Activated CD8-positive, alpha-beta T cell treated with anti-CD3 and anti-CD28 coated beads for 36 hours (primary cell): ENCODE results near the gene TUBG1. TPM values are rescaled to one million over a fixed set of nuclear protein-coding genes. Genes with fewer than 3 reads are reported as not detected.
"Not testable (repeated sequence)": the region's sequence is repeated elsewhere in the genome, so short reads cannot be mapped to it uniquely, and the experiment has no call there.

Experiments used
- ATAC-seq: fragments of 200-7000 bp; cut with Tn5 transposase; one replicate; pipeline ENCODE4 v1.10.0; 2021; ENCODE audit warnings: mild to moderate bottlenecking, moderate library complexity
- CTCF ChIA-PET: fragments of 350-600 bp; sonication (Branson Sonifier 250); formaldehyde crosslinking; loops from one replicate; lab custom pipeline; 2021; ENCODE audit warnings: antibody characterized with exemption; lab: Charles Lee
- POLR2A ChIA-PET: fragments of 350-600 bp; sonication (Branson Sonifier 250); formaldehyde crosslinking; loops from one replicate; lab custom pipeline; 2021; ENCODE audit warnings: antibody characterized with exemption; lab: Charles Lee
- DNase-seq: peaks from one replicate; pipeline ENCODE4 v3.0.0-alpha.2; 2020
- H3K27ac Mint-ChIP-seq: one replicate; pipeline ENCODE4 v1.8.0; 2021; ENCODE audit warnings: mild to moderate bottlenecking, mixed read lengths
- H3K27me3 Mint-ChIP-seq: one replicate; pipeline ENCODE4 v1.8.0; 2021; ENCODE audit warnings: mixed read lengths
- H3K36me3 Mint-ChIP-seq: one replicate; pipeline ENCODE4 v1.8.0; 2021; ENCODE audit warnings: low read depth, mixed read lengths
- H3K4me1 Mint-ChIP-seq: one replicate; pipeline ENCODE4 v1.8.0; 2021; ENCODE audit warnings: low read depth, mixed read lengths
- H3K4me3 Mint-ChIP-seq: one replicate; pipeline ENCODE4 v1.8.0; 2021; ENCODE audit warnings: mild to moderate bottlenecking, moderate library complexity, mixed read lengths
- H3K9me3 Mint-ChIP-seq: one replicate; pipeline ENCODE4 v1.8.0; 2021; ENCODE audit warnings: mixed read lengths
- intact Hi-C: fragments of 100-400 bp; cut with micrococcal nuclease; formaldehyde crosslinking; loops from one replicate; pipeline ENCODE4 v1.10.0; 2022
- total RNA-seq, 2 experiments: library from RNA; stranded (reverse); gene quantifications; one replicate each; pipeline ENCODE4 v1.2.3, GENCODE V29; 2021
- TF ChIP-seq, protein P1 (sequence below): fragments of 200-600 bp; IDR thresholded peaks from one replicate; pipeline ENCODE4 v1.8.0; 2022; ENCODE audit warnings: antibody characterized with exemption, mild to moderate bottlenecking

TUBG1 gene
- total RNA-seq, 2 experiments from 2014 or later: 79.5 to 82.4 TPM

DNA sequence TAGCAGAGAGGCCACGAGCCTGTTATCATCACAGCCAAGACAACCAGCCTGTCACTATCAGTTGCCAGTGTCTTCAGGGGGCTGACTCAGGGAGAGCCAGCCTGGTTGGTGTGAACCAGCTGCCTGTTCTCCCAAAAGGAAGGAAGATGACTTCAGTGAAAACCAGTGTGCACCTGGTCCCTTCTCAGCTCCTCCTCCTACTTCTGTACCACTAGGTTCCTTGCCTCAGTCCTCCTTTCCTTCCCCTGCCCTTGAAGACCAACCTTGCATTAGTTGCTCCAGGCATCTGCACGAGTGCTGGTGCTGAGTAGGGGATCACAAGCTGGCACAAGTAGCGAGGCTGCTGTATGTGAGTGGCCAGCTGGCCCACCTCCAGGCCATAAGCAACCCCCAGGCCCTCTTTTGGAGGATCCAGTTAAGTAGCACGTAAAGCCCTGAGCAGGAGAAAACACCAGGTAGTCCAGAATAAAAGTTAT lies 8.5 kb downstream of the TUBG1 start:
- DNase-seq (no peak), ATAC-seq (no peak)
- H3K27me3 Mint-ChIP-seq: no peaks in the 10 kb centered on the region
- H3K4me1 Mint-ChIP-seq: peaks cover 9% of the 10 kb centered on the region
- H3K9me3 Mint-ChIP-seq: no peaks in the 10 kb centered on the region
- H3K4me3 Mint-ChIP-seq: no peak overlapping the region
- intact Hi-C loops: no loop called here
- POLR2A ChIA-PET: interaction anchor here (1.2 to 1.9 kb wide), 4 partner anchors 9 to 14 kb away, joined by 3 to 5 read pairs (median 4); partner anchors contain the start of genes RETREG3 and TUBG1
- TF ChIP-seq, protein P1, sequence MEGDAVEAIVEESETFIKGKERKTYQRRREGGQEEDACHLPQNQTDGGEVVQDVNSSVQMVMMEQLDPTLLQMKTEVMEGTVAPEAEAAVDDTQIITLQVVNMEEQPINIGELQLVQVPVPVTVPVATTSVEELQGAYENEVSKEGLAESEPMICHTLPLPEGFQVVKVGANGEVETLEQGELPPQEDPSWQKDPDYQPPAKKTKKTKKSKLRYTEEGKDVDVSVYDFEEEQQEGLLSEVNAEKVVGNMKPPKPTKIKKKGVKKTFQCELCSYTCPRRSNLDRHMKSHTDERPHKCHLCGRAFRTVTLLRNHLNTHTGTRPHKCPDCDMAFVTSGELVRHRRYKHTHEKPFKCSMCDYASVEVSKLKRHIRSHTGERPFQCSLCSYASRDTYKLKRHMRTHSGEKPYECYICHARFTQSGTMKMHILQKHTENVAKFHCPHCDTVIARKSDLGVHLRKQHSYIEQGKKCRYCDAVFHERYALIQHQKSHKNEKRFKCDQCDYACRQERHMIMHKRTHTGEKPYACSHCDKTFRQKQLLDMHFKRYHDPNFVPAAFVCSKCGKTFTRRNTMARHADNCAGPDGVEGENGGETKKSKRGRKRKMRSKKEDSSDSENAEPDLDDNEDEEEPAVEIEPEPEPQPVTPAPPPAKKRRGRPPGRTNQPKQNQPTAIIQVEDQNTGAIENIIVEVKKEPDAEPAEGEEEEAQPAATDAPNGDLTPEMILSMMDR: no peak
- CTCF ChIA-PET: interaction anchor here (0.7 to 1.8 kb wide), 4 partner anchors 8 to 79 kb away, joined by 3 to 5 read pairs (median 3); partner anchors contain the start of genes RETREG3 and TUBG1
- H3K27ac Mint-ChIP-seq: no peak overlapping the region
- H3K36me3 Mint-ChIP-seq: peaks cover 24% of the 10 kb centered on the region

DNA sequence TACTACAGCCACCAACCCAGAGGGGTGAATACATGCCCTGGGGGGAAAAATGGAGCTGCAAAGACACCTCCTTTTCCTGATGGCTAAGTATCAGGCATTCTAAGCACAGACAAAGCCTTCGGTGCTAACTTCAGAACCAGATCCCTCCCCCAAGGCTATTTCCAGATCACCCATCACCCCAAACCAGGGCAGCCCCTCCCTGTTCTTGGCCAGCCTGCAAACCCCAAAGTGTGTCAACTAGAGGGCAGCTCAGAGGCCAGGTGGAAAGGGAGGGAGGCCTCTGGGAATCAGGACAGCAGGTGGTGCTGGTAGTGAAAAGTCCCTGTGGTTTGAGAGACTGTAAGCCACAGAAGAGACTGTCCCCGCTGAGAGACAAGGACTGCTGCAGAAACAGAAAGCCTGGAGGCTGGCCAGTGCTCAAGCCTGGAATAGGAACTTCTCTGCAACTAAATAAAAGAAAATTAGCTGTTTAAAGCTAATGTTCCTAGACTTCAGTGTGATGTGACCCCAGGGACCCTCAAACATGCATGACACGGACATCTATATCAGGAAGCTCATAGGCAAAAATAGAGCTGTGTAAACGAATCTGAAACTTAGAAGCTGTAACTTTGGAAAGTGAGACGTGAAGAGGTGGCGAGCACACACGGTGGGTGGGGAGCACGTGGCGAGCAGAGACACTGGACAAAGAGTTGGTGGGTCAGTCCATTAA lies 9.1 kb downstream of the TUBG1 start:
- intact Hi-C loops: no loop called here
- no peaks in the 10 kb centered on the region for H3K27me3 Mint-ChIP-seq
- no peak overlapping the region for H3K4me3 Mint-ChIP-seq
- DNase-seq (no peak), ATAC-seq (no peak)
- peaks cover 9% of the 10 kb centered on the region for H3K4me1 Mint-ChIP-seq
- TF ChIP-seq, protein P1: no peak
- H3K36me3 Mint-ChIP-seq: peaks cover 22% of the 10 kb centered on the region
- CTCF ChIA-PET: interaction anchor here (0.8 to 1.8 kb wide), 3 partner anchors 9 to 79 kb away, joined by 3 to 5 read pairs (median 3); partner anchors contain the start of genes RETREG3 and TUBG1
- no peaks in the 10 kb centered on the region for H3K9me3 Mint-ChIP-seq
- POLR2A ChIA-PET: interaction anchor here (1.0 to 1.9 kb wide), 5 partner anchors 9 to 41 kb away, joined by 3 to 5 read pairs (median 3); partner anchors contain the start of genes PSMC3IP, RETREG3 and TUBG1
- H3K27ac Mint-ChIP-seq: no peak overlapping the region

DNA sequence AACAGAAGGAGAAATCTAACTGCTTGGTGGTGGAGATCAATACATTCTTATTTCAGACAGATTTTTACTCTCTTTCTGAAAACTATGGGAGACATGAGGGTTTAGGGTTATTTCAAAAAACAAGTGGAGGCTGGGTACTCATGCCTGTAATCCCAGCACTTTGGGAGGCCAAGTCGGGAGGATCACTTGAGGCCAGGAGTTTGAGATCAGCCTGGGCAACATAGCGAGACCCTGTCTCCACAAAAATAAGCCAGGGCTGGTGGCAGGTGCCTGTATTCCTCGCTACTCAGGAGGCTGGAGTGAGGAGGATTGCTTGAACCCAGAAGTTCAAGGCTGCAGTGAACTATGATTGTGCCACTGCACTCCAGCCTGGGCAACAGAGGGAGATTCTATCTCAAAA lies 12.5 kb downstream of the TUBG1 start:
- intact Hi-C loops, H3K4me1 Mint-ChIP-seq, H3K9me3 Mint-ChIP-seq, H3K36me3 Mint-ChIP-seq, ATAC-seq, DNase-seq, POLR2A ChIA-PET, H3K27ac Mint-ChIP-seq, H3K27me3 Mint-ChIP-seq, H3K4me3 Mint-ChIP-seq: not testable (repeated sequence)
- CTCF ChIA-PET: interaction anchor here (1.0 kb wide), 1 partner anchor 9 kb away, joined by 3 read pairs; no protein-coding TSS in a partner anchor

DNA sequence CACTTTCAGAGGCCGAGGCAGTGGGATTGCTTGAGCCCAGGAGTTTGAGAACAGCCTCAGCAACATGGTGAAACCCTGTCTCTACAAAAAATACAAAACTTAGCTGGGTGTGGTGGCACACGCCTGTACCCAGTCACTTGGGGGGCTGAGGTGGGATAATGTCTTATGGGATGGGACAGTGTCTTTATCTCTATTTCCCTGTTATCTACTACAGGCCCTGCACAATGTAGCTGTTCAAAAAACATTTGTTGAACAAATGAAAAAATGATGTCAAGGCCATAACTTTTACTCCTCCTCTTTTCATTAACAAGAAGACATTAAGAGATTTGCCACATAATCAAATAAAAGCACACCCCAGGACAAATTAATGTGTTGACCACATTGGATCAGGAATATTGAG lies 13.8 kb downstream of the TUBG1 start:
- Mint-ChIP-seq H3K9me3 (no peaks in the 10 kb centered on the region), H3K27ac (no peak overlapping the region), H3K36me3 (no peaks in the 10 kb centered on the region), H3K27me3 (no peaks in the 10 kb centered on the region), H3K4me3 (no peak overlapping the region), H3K4me1 (peaks cover 6% of the 10 kb centered on the region)
- ChIA-PET POLR2A (interaction anchor here (1.2 kb wide), 1 partner anchor 13 kb away, joined by 4 read pairs; no protein-coding TSS in a partner anchor), CTCF (interaction anchor here (1.3 kb wide), 1 partner anchor 10 kb away, joined by 3 read pairs; no protein-coding TSS in a partner anchor)
- intact Hi-C loops: no loop called here
- TF ChIP-seq, protein P1: no peak
- no peak for ATAC-seq
- DNase-seq: no peak

DNA sequence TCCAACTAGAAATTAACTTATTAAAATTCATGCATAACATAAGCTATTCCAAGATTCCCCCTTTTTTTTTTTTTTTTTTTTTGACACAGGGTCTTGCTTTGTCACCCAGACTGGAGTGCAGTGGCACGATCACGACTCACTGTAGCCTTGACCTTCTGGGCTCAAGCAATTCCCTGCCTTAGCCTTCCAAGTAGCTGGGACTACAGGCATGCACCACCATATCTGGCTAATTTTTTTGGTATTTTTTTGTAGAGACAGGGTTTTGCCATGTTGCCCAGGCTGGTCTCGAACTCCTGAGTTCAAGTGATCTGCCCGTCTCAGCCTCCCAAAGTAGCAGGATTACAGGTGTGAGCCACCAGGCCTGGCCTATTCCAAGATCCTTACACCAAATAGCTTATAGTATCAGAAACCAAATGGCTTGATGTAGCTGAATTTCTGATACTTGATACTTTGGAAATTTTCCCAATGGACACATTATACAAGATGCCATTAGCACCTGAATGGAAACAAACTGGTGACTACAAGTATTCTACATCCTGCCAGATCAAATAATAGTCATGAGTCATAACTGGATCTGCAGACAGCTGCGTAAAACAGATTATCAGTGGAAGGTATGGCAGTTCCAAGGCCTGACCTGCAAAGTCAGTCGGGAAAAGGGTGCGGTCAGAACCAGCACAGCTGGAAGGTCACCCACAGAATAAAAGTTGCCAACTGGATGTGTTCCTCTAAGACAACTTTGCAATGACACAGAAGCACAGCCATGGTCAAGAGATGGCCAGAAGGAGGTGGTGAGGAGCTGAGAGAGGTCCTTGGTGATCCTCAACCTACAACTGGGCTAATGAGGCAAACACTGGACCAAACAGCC lies 14.5 kb downstream of the TUBG1 start:
- peaks cover 2% of the 10 kb centered on the region for H3K4me1 Mint-ChIP-seq
- TF ChIP-seq, protein P1: no peak
- CTCF ChIA-PET: interaction anchor here (1.3 kb wide), 1 partner anchor 11 kb away, joined by 3 read pairs; no protein-coding TSS in a partner anchor
- intact Hi-C loops: no loop called here
- no peak overlapping the region for H3K27ac Mint-ChIP-seq
- no peaks in the 10 kb centered on the region for H3K27me3 Mint-ChIP-seq
- ATAC-seq (no peak), DNase-seq (no peak)
- H3K4me3 Mint-ChIP-seq: no peak overlapping the region
- POLR2A ChIA-PET: interaction anchor here (1.2 kb wide), 1 partner anchor 13 kb away, joined by 4 read pairs; no protein-coding TSS in a partner anchor
- H3K36me3 Mint-ChIP-seq: no peaks in the 10 kb centered on the region
- no peaks in the 10 kb centered on the region for H3K9me3 Mint-ChIP-seq

DNA sequence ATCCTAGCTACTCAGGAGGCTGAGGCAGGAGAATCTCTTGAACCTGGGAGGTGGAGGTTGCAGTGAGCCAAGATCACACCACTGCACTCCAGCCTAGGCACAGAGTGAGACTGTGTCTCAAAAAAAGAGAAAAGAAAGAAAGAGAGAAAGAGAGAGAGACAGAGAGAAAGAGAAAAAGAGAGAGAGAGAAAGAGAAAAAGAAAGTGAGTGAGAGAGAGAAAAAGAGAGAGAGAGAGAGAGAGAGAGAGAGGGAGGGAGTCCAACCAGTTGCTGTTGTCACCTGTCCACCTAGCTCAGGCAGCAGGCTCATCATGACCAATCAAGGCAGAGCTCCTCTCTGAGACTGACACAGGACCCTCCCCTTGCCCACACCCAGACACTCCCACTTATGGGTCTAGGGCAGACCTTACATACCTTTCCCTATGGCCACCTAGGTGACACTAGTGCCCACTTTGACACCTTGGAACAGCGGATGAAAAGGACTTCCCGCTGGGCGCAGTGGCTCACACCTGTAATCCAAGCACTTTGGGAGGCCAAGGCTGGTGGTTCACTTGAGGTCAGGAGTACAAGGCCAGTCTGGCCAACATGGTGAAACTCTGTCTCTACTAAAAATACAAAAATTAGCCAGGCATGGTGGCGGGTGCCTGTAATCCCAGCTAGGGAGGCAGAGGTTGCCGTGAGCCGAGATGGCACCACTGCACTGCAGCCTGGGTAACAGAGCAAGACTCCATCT lies 17.7 kb downstream of the TUBG1 start:
- H3K4me1 Mint-ChIP-seq, H3K27ac Mint-ChIP-seq, H3K9me3 Mint-ChIP-seq, intact Hi-C loops, H3K4me3 Mint-ChIP-seq, DNase-seq, H3K36me3 Mint-ChIP-seq, ATAC-seq, CTCF ChIA-PET, H3K27me3 Mint-ChIP-seq: not testable (repeated sequence)
- POLR2A ChIA-PET: interaction anchor here (0.9 kb wide), 1 partner anchor 87 kb away, joined by 3 read pairs; no protein-coding TSS in a partner anchor
